Measurements from ENCODE around the gene APOL2.
"Not testable (repeated sequence)": the region's sequence is repeated elsewhere in the genome, so short reads cannot be mapped to it uniquely, and the experiment has no call there.

Gene APOL2

DNA sequence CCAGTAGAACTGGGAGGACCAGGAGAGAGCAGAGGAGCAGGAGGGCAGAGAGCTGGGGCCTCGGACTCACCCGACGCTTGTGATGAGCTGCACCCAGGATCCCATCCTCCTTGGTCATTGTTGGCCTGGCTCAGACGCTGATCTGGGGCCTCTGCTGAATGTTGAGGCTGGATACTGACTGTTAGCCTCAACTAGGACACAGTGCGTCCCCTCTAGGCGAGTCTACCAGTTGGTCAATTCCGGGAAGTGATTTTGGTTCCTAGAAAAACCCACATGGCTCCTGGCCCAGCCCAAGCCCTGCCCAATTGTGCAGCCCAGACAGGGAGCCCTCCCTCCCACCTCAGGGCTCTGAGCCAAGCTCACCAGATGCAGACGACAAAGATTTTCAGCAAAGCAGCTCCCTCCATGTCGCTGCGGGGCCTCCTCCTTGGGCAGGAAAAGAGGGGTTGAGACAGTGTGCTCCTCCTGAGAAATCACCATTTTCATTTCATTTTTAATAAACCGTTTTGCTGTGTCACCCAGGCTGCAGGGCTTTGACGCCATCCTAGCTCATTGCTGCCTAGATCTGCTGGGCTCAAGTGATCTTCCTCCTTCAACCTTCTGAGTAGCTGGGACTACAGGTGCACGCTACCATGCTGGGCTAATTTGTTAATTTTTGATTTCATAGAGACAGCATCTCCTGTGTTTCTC lies 37.6 kb downstream of the APOL2 start, which contains the start of gene APOL4:
APOL4 (minus strand) TSS at position 180 of the 690 bp plus-strand sequence; CDS start at position 105, 75 bp downstream.
- no peak for TF ChIP-seq CTCF (IDR thresholded peaks at IDR 0.05; ENCODE audit: borderline replicate concordance, insufficient read depth, low read depth, low read length)
- no peak within 1 kb of the TSS for H3K4me3 ChIP-seq (ENCODE audit: low read depth, low read length)

GRCh38 chr22:36201025-36201424 lies 38.3 kb downstream of the APOL2 start:
- H3K4me3 ChIP-seq (ENCODE audit: low read depth, low read length), result not testable (repeated sequence)

DNA sequence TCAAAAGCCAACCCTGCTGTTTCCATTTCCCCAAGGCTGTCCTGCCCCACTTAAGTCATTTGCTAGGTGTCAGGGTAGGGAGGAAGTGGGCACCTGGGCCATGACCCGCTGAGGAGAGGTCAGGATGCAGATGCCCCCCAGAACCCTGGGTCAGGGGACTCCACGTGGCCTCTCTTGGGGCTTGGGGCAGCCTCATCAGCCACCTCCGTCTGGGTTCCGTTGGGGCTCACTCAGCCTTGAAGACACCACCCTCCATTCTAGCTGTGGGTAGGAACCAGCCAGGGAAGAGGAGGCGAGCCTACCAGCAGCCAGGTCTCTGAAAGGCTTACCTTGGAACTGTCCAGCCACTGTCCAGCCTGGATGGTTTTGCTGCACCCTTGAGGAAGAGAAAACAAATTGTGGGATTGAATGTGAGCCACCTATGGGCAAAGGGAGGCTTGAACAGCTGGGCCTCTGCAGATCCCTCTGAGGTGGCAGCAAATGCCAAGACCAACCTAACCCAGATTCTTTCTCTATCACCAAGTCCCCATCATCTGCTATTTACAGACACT lies 40.3 kb downstream of the APOL2 start:
- H3K4me3 ChIP-seq (ENCODE audit: low read depth, low read length), result no peak overlapping the region
- TF ChIP-seq CTCF (IDR thresholded peaks at IDR 0.05; ENCODE audit: borderline replicate concordance, insufficient read depth, low read depth, low read length), result no peak

GRCh38 chr22:36198536-36198935 lies 40.8 kb downstream of the APOL2 start:
- TF ChIP-seq CTCF (IDR thresholded peaks at IDR 0.05; ENCODE audit: borderline replicate concordance, insufficient read depth, low read depth, low read length), result no peak

GRCh38 chr22:36197514-36198146 lies 41.7 kb downstream of the APOL2 start:
- no peak for TF ChIP-seq CTCF (IDR thresholded peaks at IDR 0.05; ENCODE audit: borderline replicate concordance, insufficient read depth, low read depth, low read length)
- H3K4me3 ChIP-seq (ENCODE audit: low read depth, low read length), result no peak overlapping the region

More at GRCh38 chr22:36198536-36198935, 40.8 kb downstream of the APOL2 start:
- no peak overlapping the region for H3K4me3 ChIP-seq (ENCODE audit: low read depth, low read length)

DNA sequence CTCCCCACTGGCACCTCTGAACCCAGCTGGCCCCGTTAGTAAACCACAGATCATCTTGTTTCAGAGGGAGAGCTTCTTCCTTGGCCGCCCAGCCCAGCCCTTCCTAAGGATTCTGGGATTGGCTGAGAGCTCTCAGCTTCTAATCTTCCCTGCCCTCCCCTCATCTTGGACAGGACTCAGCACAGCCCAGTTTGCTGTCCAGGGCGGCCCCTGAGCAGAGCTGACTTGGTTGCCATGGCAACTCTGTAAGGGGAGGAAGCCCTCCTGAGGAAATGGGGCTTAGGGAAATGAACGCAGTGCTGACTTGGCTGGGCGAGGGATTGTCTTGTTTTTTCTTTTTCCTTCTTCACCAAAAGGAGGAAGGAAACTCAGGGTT lies 42.3 kb downstream of the APOL2 start:
- no peak overlapping the region for H3K4me3 ChIP-seq (ENCODE audit: low read depth, low read length)
- no peak for TF ChIP-seq CTCF (IDR thresholded peaks at IDR 0.05; ENCODE audit: borderline replicate concordance, insufficient read depth, low read depth, low read length)

- no peak for TF ChIP-seq CTCF (IDR thresholded peaks at IDR 0.05; ENCODE audit: borderline replicate concordance, insufficient read depth, low read depth, low read length)
- no peak overlapping the region for H3K4me3 ChIP-seq (ENCODE audit: low read depth, low read length)
These were observed 42.9 kb downstream of the APOL2 start for GRCh38 chr22:36196254-36197064.

All from GM12875 (cell line).